AG04450 (cell line): ENCODE data around the gene AGPAT2. TPM values are rescaled to one million over a fixed set of nuclear protein-coding genes. Genes with fewer than 3 reads are reported as not detected.

Experiments
- CTCF ChIA-PET: fragments of 300-600, 350-600 bp; formaldehyde crosslinking; extraction: SDS; loops from one replicate; lab custom pipeline; 2022; ENCODE audit warnings: antibody characterized with exemption, inconsistent platforms; lab: Charles Lee
- POLR2A ChIA-PET: fragments of 350-600 bp; formaldehyde crosslinking; extraction: SDS; loops from one replicate; lab custom pipeline; 2021; ENCODE audit warnings: antibody characterized with exemption, inconsistent platforms; lab: Yijun Ruan, JAX
- DNase-seq: peaks from one replicate; pipeline ENCODE4 v3.0.0-alpha.2; 2011; ENCODE audit warnings: low read depth, low spot score
- H3K27ac ChIP-seq: one replicate; pipeline ENCODE4 v1.5.1; 2012; ENCODE audit warnings: low read depth, low read length, control low read depth
- H3K27me3 ChIP-seq: one replicate; pipeline ENCODE4 v1.6.0; 2012; ENCODE audit warnings: low read length; ENCODE audit not compliant: control insufficient read depth, insufficient read depth
- H3K4me3 ChIP-seq: 2 replicates; pipeline ENCODE4 v1.5.1; 2011; ENCODE audit warnings: mild to moderate bottlenecking, low read depth, low read length, control low read depth
- H3K9me3 ChIP-seq: 2 replicates; pipeline ENCODE4 v1.5.1; 2012; ENCODE audit warnings: low read length; ENCODE audit not compliant: control insufficient read depth, insufficient read depth
- CTCF ChIP-seq: IDR thresholded peaks from 2 replicates; pipeline ENCODE4 v1.5.1; 2011; ENCODE audit warnings: low read depth, low read length, control low read depth, inconsistent platforms
- polyA plus RNA-seq: library from polyadenylated mRNA; depleted of rRNA; stranded (reverse); fragments of >200 nt; gene quantifications from 2 replicates; pipeline ENCODE4 v1.2.3, GENCODE V29; 2011

AGPAT2 gene
- polyA plus RNA-seq, 1 experiment, result 24.4 TPM

- H3K9me3 ChIP-seq, result no peaks in the 10 kb centered on the region
- H3K27me3 ChIP-seq, result peaks cover 17% of the 10 kb centered on the region
- CTCF ChIA-PET, result no interaction called here
- no peak for TF ChIP-seq CTCF
- no peak for DNase-seq
- no peak overlapping the region for H3K27ac ChIP-seq
- POLR2A ChIA-PET, result no interaction called here
- no peak overlapping the region for H3K4me3 ChIP-seq
These were observed 16.1 kb upstream of the AGPAT2 start for GRCh38 chr9:136703276-136703860.

GRCh38 chr9:136701668-136702053 is 14.4 kb upstream of the AGPAT2 start:
- CTCF ChIA-PET, result no interaction called here
- no peak overlapping the region for H3K27ac ChIP-seq
- POLR2A ChIA-PET, result no interaction called here
- no peak overlapping the region for H3K4me3 ChIP-seq
- DNase-seq, result no peak
- peaks cover 19% of the 10 kb centered on the region for H3K27me3 ChIP-seq
- TF ChIP-seq CTCF, result no peak
- no peaks in the 10 kb centered on the region; the same call in 1 of the 2 replicates for H3K9me3 ChIP-seq

- no peaks in the 10 kb centered on the region; the same call in 1 of the 2 replicates for H3K9me3 ChIP-seq
- CTCF ChIA-PET, result no interaction called here
- DNase-seq, result no peak
- POLR2A ChIA-PET, result interaction anchor here (0.6 to 1.6 kb wide), 4 partner anchors 26 to 230 kb away, joined by 3 to 8 read pairs (median 4); no protein-coding TSS in a partner anchor
- TF ChIP-seq CTCF, result no peak
- H3K27ac ChIP-seq, result no peak overlapping the region
- no peak overlapping the region for H3K4me3 ChIP-seq
- peaks cover 22% of the 10 kb centered on the region for H3K27me3 ChIP-seq
These were observed 13.9 kb upstream of the AGPAT2 start for GRCh38 chr9:136700959-136701667.

GRCh38 chr9:136700304-136700703 is 13.0 kb upstream of the AGPAT2 start:
- no peak for TF ChIP-seq CTCF
- CTCF ChIA-PET, result no interaction called here
- no peak for DNase-seq
- H3K27ac ChIP-seq, result no peak overlapping the region
- no peaks in the 10 kb centered on the region; the same call in 1 of the 2 replicates for H3K9me3 ChIP-seq
- H3K27me3 ChIP-seq, result peaks cover 27% of the 10 kb centered on the region
- POLR2A ChIA-PET, result interaction anchor here (1.3 to 1.6 kb wide), 2 partner anchors 26 to 27 kb away, joined by 3 to 8 read pairs; no protein-coding TSS in a partner anchor
- H3K4me3 ChIP-seq, result no peak overlapping the region

GRCh38 chr9:136698635-136699246 is 11.5 kb upstream of the AGPAT2 start:
- CTCF ChIA-PET, result no interaction called here
- H3K27ac ChIP-seq, result no peak overlapping the region
- POLR2A ChIA-PET, result no interaction called here
- H3K27me3 ChIP-seq, result peaks cover 27% of the 10 kb centered on the region
- no peak for TF ChIP-seq CTCF
- no peak overlapping the region for H3K4me3 ChIP-seq
- H3K9me3 ChIP-seq, result no peaks in the 10 kb centered on the region; the same call in 1 of the 2 replicates
- no peak for DNase-seq
